Left forelimb (tissue), 1 donor: ENCODE results near the gene CLRN2.
A peak's percentile ranks its signal among the peaks of the same experiment; 100 is the strongest.

ENCODE experiments used
- DNase-seq: peaks from one replicate; pipeline ENCODE4 v3.0.0-alpha.2; 2018; ENCODE audit warnings: low spot score

CLRN2 gene, protein sequence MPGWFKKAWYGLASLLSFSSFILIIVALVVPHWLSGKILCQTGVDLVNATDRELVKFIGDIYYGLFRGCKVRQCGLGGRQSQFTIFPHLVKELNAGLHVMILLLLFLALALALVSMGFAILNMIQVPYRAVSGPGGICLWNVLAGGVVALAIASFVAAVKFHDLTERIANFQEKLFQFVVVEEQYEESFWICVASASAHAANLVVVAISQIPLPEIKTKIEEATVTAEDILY

DNA sequence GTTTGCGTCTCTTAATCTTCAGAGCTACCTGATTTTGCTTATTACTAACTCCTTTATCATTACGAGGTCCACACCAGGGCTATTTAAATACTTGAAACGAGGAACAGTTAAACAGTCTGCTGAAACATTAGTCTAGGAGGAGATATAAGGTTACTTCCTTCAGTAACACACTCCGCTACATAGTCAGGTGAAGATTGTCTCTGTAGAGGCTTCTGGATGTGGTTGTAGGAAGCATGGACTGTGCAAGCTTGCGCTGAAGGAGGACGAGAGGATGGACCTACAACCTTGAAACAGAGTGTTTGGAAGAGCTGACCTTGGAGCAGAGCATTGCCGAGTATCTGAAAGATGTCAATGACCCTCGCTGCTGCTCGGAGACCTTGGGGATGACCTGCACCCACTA is at the start of gene CLRN2:
TSS of gene CLRN2 (plus strand) at position 301 of the 400 bp plus-strand sequence. CDS start 102 bp downstream, outside the sequence.
- DNase-seq = no peak

DNA sequence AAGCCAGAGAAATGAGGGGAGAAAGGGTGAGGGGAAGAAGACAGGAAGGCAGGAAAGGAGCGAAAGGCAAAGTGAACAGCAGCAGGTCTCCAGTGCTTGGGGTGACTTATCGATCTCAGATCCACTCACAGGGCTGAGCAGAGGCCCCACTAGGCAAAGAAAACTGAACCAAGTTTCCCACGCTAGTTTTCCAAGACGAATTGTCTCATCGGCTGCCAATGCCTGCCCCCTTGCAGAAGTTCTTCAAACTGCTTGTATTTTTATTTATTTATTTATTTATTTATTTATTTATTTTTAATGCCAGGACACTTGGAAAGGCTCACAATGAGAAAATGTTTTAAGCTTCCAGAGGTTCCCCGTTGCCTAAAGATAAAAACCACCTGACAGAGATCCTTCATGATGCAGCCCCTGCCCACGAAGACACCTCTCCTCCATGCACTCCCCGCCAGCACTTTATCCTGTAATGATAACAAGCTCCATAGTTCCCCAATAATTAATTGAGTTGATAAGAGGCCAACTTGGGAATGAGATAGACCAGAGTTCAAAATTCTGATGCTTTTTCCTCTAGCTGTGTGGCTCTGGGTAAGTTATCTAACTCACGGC is 46.2 kb upstream of the CLRN2 start:
- DNase-seq = no peak

DNA sequence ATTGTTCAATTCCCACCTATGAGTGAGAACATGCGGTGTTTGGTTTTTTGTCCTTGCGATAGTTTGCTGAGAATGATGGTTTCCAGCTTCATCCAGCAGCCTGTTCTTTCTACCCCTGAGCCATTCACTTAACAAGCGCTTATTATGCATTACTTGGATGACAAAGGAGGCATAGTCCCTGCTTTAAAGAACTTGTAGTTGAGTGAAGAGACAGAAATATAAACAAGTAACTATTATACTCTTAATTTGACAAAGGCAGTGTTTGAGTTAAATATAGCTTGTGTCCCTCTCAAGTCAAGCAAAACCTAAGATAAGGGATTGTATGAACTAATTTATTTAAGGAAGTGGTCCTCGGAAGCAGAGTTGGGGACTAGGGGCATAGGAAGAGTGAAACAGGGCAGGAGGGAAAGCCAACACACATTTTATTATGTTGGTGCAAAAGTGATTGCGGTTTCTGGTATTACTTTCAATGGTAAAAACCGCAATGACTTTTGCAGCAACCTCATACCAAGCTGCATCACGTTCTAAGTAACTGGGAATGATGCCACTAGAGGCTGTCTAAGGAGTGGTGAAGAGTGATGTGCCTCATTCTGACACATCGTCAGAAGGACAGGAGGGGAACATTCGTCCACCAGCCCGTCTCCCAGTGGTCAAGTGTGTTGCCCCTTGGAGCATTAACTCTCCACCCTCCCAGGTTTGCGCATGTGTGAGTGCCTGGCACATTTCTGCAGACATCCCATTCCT is 44.9 kb upstream of the CLRN2 start:
- DNase-seq = no peak

DNA sequence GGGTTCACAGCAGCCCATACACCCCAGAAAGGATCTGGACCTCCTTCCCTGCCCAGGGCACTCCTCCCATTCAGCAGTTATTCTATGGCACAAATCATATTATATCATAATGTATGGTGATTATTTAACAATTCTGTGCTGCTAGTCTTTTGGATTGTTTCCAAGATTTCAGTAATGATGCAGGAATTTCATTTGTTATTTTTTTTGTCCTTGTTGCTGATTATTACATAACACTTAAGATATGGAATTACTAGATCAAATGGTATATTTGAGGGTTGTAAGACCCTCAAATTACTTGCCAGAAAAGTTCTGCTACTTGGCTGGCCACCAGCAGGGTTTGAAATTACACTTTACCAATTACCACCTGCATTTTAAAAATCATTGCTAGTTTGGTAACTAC is 39.5 kb upstream of the CLRN2 start:
- no peak for DNase-seq

DNA sequence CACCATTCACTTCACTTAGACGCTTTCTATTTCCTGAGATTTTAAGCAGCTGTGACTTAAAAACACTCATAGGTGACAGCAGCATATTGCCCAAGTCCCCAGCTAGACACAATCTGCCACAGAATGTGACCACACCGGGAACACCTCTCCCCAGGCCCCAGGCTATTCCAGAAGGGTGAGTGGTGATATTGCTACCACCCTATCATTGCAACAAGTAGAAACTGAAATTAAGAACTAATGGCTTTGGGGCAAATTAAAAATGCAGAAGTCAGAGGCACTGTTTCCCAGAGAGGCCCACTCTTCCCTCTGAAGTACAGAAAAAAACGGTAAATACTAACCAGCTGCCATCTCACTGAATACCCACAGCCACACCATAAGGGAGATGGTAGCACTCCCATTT is 38.1 kb upstream of the CLRN2 start:
- DNase-seq = no peak

DNA sequence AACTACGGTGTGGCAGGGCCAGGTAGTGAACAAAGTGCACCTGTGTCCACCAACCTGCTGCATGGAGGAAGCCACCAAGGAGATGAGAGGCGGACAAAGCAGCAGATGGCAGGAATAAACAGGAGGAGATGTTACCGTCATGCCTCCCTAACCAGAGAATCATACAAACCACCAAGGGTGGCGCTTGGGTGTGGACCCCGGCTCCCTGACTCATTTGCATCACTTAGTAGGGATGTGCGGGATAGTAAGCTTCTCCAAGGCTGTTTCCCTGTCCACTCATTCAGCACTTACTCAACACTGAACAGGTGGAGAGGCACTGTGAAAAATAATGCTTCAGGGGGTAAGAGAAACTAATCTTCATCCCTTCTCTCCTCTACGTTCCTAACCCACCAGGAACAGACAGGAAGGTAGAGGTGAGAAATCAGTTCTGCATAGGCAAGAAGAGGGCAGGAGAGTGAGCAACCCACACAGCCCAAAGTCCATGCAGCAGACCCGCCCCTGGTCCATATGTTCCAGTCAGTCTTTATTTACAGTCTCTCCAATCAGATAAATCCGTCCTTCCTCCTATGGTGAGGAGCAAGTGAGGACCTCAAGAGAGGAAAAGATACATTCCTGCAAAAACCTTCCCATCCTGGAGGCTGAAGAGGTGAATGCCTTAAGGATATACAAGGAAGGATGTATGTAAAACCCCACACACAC is 37.0 kb upstream of the CLRN2 start:
- no peak for DNase-seq

DNA sequence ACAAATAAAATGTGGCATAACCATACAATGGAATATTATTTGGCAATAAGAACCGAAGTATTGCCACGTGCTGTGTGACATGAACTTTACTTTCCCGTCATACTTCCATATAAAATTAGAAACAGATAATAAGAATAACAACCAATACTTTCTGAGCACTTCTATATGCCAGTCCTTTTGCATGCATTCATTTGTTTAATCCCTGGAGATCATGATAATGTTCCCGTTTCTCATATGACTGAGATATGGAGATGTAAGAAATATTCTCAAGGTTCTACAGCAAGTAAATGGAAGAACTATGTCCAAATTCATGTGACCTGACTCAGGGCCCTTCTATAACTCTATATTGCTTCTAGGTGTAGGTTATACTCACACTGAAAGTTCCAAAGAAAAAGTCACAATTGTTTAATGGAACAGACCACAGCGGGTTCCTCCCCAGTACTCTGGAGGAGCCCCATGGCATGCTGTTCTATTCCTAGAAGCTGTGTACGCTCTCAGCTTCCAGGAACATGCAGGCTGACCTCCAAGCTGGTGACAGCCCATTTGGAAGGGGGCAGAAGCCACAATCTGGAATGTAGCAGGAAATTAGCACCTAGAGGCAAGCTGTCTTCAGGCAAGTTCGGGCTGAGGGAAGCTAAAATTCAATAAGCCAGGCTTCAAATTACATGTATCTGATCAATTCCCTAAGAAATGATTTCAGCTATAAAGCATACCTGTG is 34.6 kb upstream of the CLRN2 start:
- DNase-seq = no peak

DNA sequence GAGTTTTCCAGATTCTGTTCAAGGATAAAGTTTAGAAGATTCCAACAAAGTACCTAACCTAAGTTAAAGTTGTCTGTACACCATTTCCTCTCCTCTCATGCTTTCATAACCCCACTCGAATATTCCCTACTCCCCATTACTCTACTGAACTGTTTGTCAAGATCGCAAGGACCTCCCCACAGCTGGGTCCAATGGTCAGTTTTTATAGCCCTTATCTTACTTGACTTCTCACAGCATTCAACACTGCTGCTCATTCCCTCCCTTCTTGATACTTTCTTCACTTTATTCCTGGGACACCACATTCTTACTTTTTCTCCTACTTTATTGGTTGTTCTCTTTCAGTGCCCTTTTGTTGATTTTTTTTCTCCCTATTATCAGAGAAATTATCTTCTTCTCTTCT is 34.0 kb upstream of the CLRN2 start:
- DNase-seq = no peak

DNA sequence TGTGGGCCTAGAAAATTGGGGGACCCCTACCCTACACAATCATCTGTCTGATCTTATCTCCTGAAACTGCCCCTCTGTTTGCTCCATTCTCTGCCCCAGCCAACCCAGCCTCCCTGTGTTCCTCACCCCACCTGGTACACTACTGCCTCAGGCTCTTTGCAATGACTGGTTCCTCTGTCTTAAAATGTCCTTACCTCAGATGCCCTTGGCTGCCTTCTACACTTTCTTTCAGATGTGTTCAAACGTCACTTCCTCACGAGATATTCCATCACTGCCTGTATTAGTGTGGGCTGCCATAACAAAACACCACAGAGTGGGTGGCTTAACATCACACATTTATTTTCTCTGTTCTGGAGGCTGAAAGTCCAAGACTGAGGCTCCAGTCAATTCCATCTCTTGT is 32.2 kb upstream of the CLRN2 start:
- DNase-seq = no peak

DNA sequence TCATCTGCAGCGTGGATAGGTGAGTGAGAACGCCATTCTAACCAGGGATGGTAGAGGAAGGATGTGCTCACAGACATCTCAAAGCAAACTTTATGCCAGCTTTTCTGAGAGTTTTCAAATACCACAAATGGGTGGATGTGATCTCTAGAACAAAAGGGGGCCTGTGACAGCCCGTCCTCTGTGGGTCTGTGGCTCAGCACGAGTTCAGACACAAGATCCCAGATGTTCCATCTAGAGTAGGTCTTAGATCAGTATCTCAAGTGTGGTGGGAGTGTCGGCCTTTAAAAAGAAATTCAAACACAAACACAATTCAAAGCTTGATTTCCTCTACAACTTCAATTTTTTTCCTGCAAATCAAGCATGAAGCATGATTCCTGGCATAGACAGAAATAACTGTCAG is 25.8 kb upstream of the CLRN2 start:
- DNase-seq = no peak

DNA sequence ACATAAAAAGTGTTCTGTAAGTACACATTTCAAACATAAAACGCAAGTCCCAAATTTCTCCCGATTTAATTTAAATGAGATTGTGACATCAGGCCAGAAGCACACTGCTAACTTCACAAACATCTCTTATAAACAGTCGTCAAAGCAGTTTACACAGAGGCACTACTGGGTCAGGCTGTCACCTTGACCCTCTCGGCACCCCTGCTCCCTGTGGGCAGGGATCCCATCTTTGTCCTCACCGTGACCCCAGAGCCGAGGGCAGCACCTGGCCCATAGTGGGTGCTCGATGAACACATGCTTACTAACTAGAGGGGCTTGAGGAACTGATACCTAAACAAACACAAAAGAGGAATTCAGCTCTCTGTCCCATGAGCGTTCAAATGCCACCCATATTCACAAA is 25.2 kb upstream of the CLRN2 start:
- DNase-seq = peak; percentile 3

DNA sequence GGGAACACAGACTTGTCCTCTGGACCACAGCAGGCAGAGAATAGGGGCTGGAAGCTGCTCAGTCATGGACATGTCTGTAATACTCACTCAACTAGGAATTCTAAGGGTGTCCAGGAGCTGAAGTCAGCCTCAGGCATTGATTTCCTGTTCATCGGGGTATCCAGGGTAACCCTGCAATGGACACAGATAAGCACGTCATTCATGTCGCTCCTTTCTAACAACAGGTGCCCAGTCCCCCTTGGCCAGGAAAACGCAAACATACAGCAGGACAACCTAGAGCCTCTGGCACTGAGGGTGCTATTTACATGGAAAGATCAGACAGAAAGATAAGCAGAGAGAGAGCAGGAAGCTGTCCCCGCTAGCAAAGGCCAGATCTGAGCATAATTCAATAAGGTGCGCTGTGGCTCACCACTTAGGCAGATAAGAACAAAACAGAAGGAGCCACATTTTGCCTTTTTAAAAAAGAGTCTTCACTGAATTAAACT is 24.3 kb upstream of the CLRN2 start:
- peak; percentile 36 for DNase-seq

DNA sequence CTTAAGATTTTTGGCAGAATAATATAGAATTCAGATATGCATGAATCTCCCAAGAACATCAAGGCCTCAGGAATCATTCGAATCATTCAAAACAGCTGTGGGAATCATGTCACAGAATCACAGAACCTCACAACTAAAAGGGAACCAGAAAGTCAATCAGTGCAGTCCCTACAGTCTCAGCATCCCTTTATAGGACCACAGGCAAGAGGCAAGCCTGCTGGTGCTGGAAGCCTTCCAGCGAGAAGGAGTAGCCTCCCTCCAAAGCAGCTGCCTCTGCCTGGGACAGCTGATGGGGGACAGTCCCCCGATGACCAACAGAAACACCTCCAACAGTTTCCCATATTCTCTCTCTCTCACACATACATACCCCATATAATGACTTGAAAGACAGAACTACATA is 23.8 kb upstream of the CLRN2 start:
- peak; percentile 45 for DNase-seq

DNA sequence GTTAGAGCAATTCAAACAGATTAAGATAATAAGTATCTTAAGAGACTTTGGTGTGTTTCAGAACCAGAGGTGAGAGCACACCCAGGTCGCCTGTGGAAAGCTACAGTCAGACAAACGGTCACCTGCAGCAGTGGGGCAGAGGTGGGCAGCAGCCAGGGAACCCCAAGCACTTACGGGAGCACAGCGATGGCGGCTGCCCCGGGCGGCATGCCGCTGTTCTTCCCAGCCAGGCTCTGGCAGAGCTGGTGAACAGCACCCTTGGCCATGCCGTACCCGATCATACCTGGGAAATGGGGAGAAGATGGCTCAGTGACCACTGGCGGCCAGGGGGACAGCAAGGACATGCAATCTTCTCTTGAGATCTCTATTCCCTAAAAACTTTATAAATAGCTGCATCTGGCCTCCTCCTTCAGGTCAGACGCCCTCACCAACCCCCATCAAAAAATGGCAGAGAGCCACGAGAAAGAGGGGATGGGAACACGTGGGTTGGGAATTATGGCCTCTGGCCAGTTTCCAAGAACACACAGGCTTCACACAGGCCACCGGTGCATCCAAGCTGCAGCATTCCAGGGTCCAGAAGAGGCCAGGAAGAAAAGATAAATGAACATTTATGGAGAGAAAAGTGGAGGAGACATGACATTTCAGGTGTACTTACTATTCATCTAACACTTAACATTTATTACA is 22.8 kb upstream of the CLRN2 start:
- DNase-seq = no peak

DNA sequence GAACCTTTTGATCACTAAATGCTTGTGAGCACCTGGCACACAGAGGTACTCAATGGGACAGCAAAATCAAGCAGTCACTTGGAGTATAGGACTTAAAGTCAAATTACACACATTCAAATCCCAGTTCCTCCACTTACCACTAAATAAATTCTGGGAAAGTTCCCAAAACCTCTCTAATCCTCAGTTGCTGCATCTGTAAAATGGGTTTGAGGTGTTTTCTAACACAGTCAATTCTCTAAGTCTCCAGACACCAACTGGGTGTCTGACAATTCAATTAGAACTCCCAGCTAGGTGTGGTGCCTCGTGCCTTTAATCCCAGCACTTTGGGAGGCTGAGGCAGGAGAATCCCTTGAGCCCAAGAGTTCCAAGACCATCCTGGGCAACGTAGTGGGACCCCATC is 22.1 kb upstream of the CLRN2 start:
- DNase-seq = no peak

DNA sequence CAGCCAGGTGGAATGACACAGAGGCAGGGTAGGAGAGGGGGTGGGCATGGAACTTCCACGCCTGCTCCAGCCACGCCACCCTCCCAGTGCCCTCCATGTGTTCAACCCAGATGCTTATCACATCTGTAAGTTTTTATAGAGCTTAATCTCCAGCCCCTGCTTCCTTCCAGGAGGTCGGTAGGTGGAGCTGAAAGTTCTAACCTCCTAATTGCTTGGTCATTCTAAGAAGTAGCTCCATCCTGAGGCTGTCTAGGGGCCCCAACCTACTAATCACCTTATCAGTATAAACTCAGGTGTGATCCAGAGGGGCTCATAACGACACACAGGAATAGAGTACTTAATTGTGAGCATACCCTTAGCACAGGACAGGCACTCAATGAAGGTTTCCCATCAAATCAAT is 21.3 kb upstream of the CLRN2 start:
- no peak for DNase-seq

DNA sequence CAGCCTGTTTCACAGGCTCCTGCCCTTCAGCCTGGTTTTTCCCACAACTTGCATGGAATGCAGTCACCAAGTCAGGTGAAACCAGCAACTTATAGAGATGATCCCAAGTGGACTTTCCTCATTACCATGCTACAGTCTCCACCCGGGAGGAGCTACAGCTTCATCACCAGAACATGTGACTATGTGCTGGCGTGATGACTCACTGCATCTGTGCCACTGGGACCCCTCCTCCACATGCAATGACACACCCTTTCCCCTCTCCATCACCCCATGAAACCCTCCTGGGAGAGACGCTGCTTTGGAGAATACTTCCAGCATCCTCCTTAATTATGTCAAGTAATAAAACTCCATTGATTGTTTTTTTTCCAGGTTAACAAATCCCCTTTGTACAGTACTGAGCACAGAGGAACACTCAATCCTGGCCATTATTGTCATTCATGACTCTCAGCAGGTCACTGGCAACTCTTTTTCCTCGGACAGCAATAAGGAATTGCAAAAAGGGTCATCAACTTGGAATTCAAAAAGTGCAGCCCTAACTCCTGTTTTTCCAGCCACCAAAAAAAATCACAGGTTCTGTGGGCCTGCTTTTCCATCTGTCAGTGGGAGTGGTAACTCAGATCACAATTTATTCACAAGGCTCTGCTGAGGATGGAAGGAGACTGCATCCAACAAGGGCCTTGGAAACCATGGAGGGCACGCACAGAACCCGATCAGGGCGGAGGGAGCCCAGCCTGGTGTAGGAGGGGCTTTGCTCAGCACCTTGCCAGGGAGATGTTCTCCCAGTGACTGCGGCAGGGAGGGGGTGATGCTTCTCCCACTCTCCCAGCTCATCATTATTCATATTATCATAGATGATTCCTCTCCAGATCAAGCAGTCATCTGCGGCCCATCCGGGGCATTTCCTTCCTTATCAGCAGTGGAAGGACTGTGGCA is 20.4 kb upstream of the CLRN2 start:
- DNase-seq = no peak

DNA sequence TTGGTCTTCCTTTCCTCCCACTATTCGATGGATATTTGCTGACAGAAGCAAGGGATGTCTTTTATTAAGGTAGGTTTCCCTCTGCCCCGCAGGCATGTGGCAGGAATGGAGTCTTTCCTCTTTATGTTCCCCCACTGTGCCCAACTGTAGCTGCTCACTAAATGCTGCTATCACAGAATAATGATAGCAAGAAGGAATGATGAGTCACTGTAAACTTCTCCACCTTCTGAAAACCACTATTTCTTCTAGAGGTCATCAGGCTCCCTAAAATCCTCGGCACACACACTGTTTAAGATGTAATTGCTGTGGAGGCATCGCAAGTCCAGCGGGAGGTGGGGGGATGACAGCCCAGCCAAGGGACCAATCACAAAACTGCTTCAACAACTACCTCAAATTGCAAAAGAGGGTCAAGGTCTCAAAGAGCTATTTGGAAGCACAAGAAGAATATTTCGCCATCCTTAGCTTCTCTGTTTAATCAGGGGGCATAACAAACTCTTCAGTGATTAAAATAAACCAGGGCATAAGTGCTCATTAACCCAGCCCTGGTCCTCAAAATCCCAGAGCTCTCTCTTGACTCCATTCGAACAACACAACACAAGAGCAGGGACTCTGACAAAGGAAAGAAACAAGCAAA is 17.0 kb upstream of the CLRN2 start:
- DNase-seq = no peak

DNA sequence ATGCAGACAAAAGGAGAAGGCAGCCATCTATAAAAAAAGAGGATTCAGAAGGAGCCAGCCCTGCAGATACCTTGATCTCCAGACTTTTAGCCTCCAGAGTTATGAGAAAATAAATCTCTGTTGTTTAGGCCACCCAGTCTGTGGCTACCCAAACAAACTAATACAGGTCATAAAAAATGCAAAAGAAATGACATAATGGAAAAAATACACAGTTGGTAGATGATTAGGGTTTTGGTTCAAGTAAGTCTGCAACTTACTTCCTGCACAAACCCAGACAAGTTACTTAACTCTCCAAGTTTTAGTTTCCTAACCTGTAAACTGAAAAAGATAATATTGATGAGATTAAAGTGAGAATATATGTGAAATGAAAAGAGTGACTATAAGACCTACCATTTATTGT is 14.4 kb upstream of the CLRN2 start:
- DNase-seq = no peak

DNA sequence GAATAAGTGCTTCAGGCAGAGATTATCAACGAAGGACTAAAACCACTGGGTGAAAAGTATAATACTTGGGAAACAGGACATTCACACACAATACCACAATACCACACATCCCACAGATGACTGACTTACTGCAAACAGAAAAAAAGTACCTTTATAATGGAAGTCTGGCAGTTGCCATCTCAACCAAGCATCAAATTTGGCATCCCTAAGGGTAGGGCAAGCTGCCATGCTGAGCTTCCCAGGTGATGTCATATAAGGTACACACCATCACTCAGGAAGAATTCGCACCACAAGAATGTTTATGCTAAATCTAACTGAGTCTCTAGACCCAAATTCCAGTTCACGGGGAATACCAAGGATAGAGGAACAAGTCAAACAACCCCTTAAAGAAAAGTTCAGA is 12.2 kb upstream of the CLRN2 start:
- DNase-seq = no peak
